SK-N-SH (cell line): ENCODE results near the gene NPAS3. TPM values are rescaled to one million over a fixed set of nuclear protein-coding genes. Genes with fewer than 3 reads are reported as not detected.

Source experiments
- CTCF ChIA-PET: fragments of 300-600, 350-600 bp; formaldehyde crosslinking; extraction: SDS; loops from one replicate; lab custom pipeline; 2021; lab: Yijun Ruan, JAX
- POLR2A ChIA-PET: fragments of 350-600 bp; sonication (Branson Sonifier 250); formaldehyde crosslinking; extraction: SDS; loops from one replicate; lab custom pipeline; 2020; ENCODE audit warnings: antibody characterized with exemption, inconsistent platforms; lab: Yijun Ruan, JAX
- DNase-seq: peaks from one replicate; pipeline ENCODE4 v3.0.0; 2012
- H2AFZ ChIP-seq: fragments of 200-600 bp; sonication (generic); 2 replicates; pipeline ENCODE4 v1.8.1; 2016; ENCODE audit warnings: antibody characterized with exemption, mild to moderate bottlenecking, low read depth
- H3F3A ChIP-seq: fragments of 200-600 bp; sonication (generic); replicated peaks from 2 replicates; pipeline ENCODE3; 2016; ENCODE audit warnings: antibody characterized with exemption, mild to moderate bottlenecking; ENCODE audit not compliant: insufficient read depth
- H3K27ac ChIP-seq, 2 experiments: fragments of 200-500 bp in 1 of 2; fragments of 200-600 bp in 1 of 2; sonication (Bioruptor generic) in 1 of 2; sonication (generic), shearing (Covaris generic) in 1 of 2; 2 replicates each; pipeline versions ENCODE4 v1.5.1 to v1.6.1; 2014 to 2016; ENCODE audit warnings: low read depth in 2 of 2, inconsistent platforms in 1 of 2, low read length in 1 of 2, mild to moderate bottlenecking in 1 of 2, mixed read lengths in 1 of 2
- H3K27me3 ChIP-seq: fragments of 200-600 bp; sonication (generic), shearing (Covaris generic); 2 replicates; pipeline ENCODE4 v1.6.1; 2016; ENCODE audit warnings: mixed run types; ENCODE audit not compliant: insufficient read depth
- H3K36me3 ChIP-seq, 2 experiments: fragments of 200-500 bp in 1 of 2; fragments of 200-600 bp in 1 of 2; sonication (Bioruptor generic) in 1 of 2; sonication (generic) in 1 of 2; replicated peaks in 1 of 2; 2 replicates each; pipeline versions ENCODE3 to v1.5.1; 2014 to 2016; ENCODE audit warnings: low read length in 1 of 2, mild to moderate bottlenecking in 1 of 2; ENCODE audit not compliant: insufficient read depth in 2 of 2, control insufficient read depth in 1 of 2
- H3K4me1 ChIP-seq, 2 experiments: fragments of 200-500 bp in 1 of 2; fragments of 200-600 bp in 1 of 2; sonication (Bioruptor generic) in 1 of 2; sonication (generic), shearing (Covaris generic) in 1 of 2; 2 replicates each; pipeline versions ENCODE4 v1.5.1 to v1.6.1; 2014 to 2016; ENCODE audit warnings: low read depth in 1 of 2, low read length in 1 of 2, mixed run types in 1 of 2; ENCODE audit not compliant: insufficient read depth in 2 of 2, control insufficient read depth in 1 of 2
- H3K4me2 ChIP-seq: fragments of 200-600 bp; sonication (generic), shearing (Covaris generic); 2 replicates; pipeline ENCODE4 v1.6.1; 2017; ENCODE audit warnings: mixed run types
- H3K4me3 ChIP-seq, 2 experiments: fragments of 200-500 bp in 1 of 2; fragments of 200-600 bp in 1 of 2; sonication (Bioruptor generic) in 1 of 2; sonication (generic), shearing (Covaris generic) in 1 of 2; 2 replicates each; pipeline versions ENCODE4 v1.5.1 to v1.8.1; 2014 to 2016; ENCODE audit warnings: low read depth in 2 of 2, inconsistent platforms in 1 of 2, low read length in 1 of 2, mild to moderate bottlenecking in 1 of 2, mixed read lengths in 1 of 2, moderate library complexity in 1 of 2
- H3K79me2 ChIP-seq: fragments of 200-600 bp; sonication (generic); 2 replicates; pipeline ENCODE4 v1.8.1; 2017; ENCODE audit warnings: mild to moderate bottlenecking; ENCODE audit not compliant: insufficient read depth
- H3K9ac ChIP-seq: fragments of 200-600 bp; sonication (generic); 2 replicates; pipeline ENCODE4 v1.6.1; 2017; ENCODE audit warnings: mixed run types
- H3K9me2 ChIP-seq: fragments of 200-600 bp; sonication (generic); 2 replicates; pipeline ENCODE4 v1.6.1; 2017; ENCODE audit warnings: mixed run types
- H3K9me3 ChIP-seq: fragments of 200-600 bp; sonication (generic); 2 replicates; pipeline ENCODE4 v1.6.1; 2017; ENCODE audit warnings: mixed run types, mild to moderate bottlenecking, moderate library complexity
- H4K20me1 ChIP-seq: fragments of 200-600 bp; sonication (generic); 2 replicates; pipeline ENCODE4 v1.6.1; 2017; ENCODE audit warnings: mild to moderate bottlenecking, mixed run types; ENCODE audit not compliant: insufficient read depth
- ELF1 ChIP-seq: IDR thresholded peaks from 2 replicates; pipeline ENCODE4 v1.4.0; 2012
- FOSL2 ChIP-seq: IDR thresholded peaks from 2 replicates; pipeline ENCODE4 v1.4.0; 2012; ENCODE audit warnings: low read depth, mild to moderate bottlenecking, moderate library complexity, borderline replicate concordance
- FOXJ3 ChIP-seq: sonication (generic); formaldehyde crosslinking; IDR thresholded peaks from 2 replicates; pipeline ENCODE4 v1.5.1; 2020; ENCODE audit warnings: mild to moderate bottlenecking, missing genetic modification reagents
- FOXM1 ChIP-seq: IDR thresholded peaks from 2 replicates; pipeline ENCODE4 v1.4.0; 2012; ENCODE audit warnings: low read depth, mild to moderate bottlenecking
- GABPA ChIP-seq: IDR thresholded peaks from 2 replicates; pipeline ENCODE4 v1.4.0; 2012; ENCODE audit warnings: low read depth, mild to moderate bottlenecking
- JUND ChIP-seq: IDR thresholded peaks from 2 replicates; pipeline ENCODE4 v1.4.0; 2012
- MEF2A ChIP-seq: IDR thresholded peaks from 2 replicates; pipeline ENCODE4 v1.4.0; 2012; ENCODE audit warnings: low read depth, borderline replicate concordance
- NFIC ChIP-seq: IDR thresholded peaks from 2 replicates; pipeline ENCODE4 v1.4.0; 2012; ENCODE audit warnings: borderline replicate concordance
- NRF1 ChIP-seq: IDR thresholded peaks from 2 replicates; pipeline ENCODE4 v1.6.1; 2012; ENCODE audit warnings: low read depth, mild to moderate bottlenecking, low read length
- POLR2AphosphoS5 ChIP-seq: IDR thresholded peaks from 2 replicates; pipeline ENCODE4 v1.6.1; 2012; ENCODE audit warnings: low read depth, low read length
- RAD21 ChIP-seq: IDR thresholded peaks from 2 replicates; pipeline ENCODE4 v1.6.1; 2012; ENCODE audit warnings: mild to moderate bottlenecking, low read length
- RXRA ChIP-seq: IDR thresholded peaks from 2 replicates; pipeline ENCODE4 v1.4.0; 2012; ENCODE audit warnings: low read depth, mild to moderate bottlenecking, borderline replicate concordance
- SMC3 ChIP-seq: IDR thresholded peaks from 2 replicates; pipeline ENCODE4 v1.6.1; 2012; ENCODE audit warnings: low read depth, low read length, improper control_type of control experiment
- TCF12 ChIP-seq: IDR thresholded peaks from 2 replicates; pipeline ENCODE4 v1.4.0; 2012
- YY1 ChIP-seq: IDR thresholded peaks from 2 replicates; pipeline ENCODE4 v1.4.0; 2012; ENCODE audit warnings: low read depth, mild to moderate bottlenecking
- WGBS: methylation state at CpG from one replicate; pipeline ENCODE4 v1.1.6; 2017; ENCODE audit warnings: low lambda C conversion rate; 5-methylcytosine and 5-hydroxymethylcytosine counted together
- polyA plus RNA-seq, 3 experiments: library from polyadenylated mRNA; depleted of rRNA; stranded (reverse); fragments of >200 nt; gene quantifications; 2 replicates each; pipeline ENCODE4 v1.2.3, GENCODE V29; 2012
- TF ChIP-seq, protein P1 (sequence below): fragments of 200-600 bp; sonication (generic); IDR thresholded peaks from 2 replicates; pipeline ENCODE4 v1.6.1; 2017; ENCODE audit warnings: antibody characterized with exemption, mild to moderate bottlenecking, moderate library complexity
- TF ChIP-seq, protein P2 (sequence below): IDR thresholded peaks from 2 replicates; pipeline ENCODE4; 2012
- TF ChIP-seq, protein P3 (sequence below): fragments of 150-350 bp; IDR thresholded peaks from 2 replicates; pipeline ENCODE4 v1.6.1; 2017; ENCODE audit warnings: antibody characterized with exemption, low read length, low read depth, borderline replicate concordance
- TF ChIP-seq, protein P4 (sequence below): IDR thresholded peaks from 2 replicates; pipeline ENCODE4 v1.6.1; 2012; ENCODE audit warnings: mild to moderate bottlenecking, low read depth, low read length, moderate library complexity

NPAS3 gene
- polyA plus RNA-seq, 1 of the 3 experiments (the other 2 are of a cell fraction) = 4.3 TPM

DNA sequence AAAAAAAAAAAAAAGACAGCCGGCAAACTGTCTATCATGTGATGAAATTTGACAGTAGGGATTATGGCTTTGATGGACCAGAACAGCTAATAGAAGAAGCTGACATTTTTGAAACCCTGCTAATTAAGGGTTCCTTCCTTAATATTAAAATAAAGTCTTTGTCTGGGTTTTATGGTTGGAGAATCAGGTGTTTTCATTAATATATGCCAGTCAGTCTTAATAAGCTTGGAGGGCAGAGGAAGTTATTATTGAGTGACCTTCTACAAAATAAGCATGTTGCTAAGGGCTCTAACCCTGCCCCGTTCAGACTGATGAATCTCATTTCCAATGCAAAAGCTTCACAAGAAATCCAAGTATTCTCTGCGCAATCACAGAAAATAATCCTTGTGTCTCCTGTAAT is 722.4 kb downstream of the NPAS3 start:
- Histone ChIP-seq H3K9me3 (no peaks in the 10 kb centered on the region), H3K27ac (no peak overlapping the region), H3K27me3 (no peaks in the 10 kb centered on the region), H3K79me2 (no peaks in the 10 kb centered on the region), H3K36me3 (no peaks in the 10 kb centered on the region), H3K4me3 (no peak overlapping the region), H3K9me2 (no peaks in the 10 kb centered on the region), H2AFZ (no peak overlapping the region), H3K9ac (no peak overlapping the region), H3K4me2 (no peak overlapping the region), H4K20me1 (no peaks in the 10 kb centered on the region), H3F3A (no peaks in the 10 kb centered on the region), H3K4me1 (no peaks in the 10 kb centered on the region)
- ChIA-PET POLR2A (no interaction called here), CTCF (interaction anchor here (1.4 to 1.9 kb wide), 3 partner anchors 11 to 950 kb away, joined by 3 to 8 read pairs (median 3); no protein-coding TSS in a partner anchor)
- TF ChIP-seq, protein P1, sequence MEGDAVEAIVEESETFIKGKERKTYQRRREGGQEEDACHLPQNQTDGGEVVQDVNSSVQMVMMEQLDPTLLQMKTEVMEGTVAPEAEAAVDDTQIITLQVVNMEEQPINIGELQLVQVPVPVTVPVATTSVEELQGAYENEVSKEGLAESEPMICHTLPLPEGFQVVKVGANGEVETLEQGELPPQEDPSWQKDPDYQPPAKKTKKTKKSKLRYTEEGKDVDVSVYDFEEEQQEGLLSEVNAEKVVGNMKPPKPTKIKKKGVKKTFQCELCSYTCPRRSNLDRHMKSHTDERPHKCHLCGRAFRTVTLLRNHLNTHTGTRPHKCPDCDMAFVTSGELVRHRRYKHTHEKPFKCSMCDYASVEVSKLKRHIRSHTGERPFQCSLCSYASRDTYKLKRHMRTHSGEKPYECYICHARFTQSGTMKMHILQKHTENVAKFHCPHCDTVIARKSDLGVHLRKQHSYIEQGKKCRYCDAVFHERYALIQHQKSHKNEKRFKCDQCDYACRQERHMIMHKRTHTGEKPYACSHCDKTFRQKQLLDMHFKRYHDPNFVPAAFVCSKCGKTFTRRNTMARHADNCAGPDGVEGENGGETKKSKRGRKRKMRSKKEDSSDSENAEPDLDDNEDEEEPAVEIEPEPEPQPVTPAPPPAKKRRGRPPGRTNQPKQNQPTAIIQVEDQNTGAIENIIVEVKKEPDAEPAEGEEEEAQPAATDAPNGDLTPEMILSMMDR = no peak
- TF ChIP-seq SMC3 (no peak), GABPA (no peak), TCF12 (no peak), POLR2AphosphoS5 (no peak), ELF1 (no peak), RXRA (no peak), RAD21 (no peak), NRF1 (no peak), FOXM1 (no peak), MEF2A (no peak), YY1 (no peak), FOSL2 (no peak), FOXJ3 (CRISPR knock-in tag) (no peak), JUND (no peak), NFIC (no peak)
- TF ChIP-seq, protein P2, sequence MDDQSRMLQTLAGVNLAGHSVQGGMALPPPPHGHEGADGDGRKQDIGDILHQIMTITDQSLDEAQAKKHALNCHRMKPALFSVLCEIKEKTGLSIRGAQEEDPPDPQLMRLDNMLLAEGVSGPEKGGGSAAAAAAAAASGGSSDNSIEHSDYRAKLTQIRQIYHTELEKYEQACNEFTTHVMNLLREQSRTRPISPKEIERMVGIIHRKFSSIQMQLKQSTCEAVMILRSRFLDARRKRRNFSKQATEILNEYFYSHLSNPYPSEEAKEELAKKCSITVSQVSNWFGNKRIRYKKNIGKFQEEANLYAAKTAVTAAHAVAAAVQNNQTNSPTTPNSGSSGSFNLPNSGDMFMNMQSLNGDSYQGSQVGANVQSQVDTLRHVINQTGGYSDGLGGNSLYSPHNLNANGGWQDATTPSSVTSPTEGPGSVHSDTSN = no peak
- TF ChIP-seq, protein P3, sequence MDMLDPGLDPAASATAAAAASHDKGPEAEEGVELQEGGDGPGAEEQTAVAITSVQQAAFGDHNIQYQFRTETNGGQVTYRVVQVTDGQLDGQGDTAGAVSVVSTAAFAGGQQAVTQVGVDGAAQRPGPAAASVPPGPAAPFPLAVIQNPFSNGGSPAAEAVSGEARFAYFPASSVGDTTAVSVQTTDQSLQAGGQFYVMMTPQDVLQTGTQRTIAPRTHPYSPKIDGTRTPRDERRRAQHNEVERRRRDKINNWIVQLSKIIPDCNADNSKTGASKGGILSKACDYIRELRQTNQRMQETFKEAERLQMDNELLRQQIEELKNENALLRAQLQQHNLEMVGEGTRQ = no peak
- TF ChIP-seq, protein P4, sequence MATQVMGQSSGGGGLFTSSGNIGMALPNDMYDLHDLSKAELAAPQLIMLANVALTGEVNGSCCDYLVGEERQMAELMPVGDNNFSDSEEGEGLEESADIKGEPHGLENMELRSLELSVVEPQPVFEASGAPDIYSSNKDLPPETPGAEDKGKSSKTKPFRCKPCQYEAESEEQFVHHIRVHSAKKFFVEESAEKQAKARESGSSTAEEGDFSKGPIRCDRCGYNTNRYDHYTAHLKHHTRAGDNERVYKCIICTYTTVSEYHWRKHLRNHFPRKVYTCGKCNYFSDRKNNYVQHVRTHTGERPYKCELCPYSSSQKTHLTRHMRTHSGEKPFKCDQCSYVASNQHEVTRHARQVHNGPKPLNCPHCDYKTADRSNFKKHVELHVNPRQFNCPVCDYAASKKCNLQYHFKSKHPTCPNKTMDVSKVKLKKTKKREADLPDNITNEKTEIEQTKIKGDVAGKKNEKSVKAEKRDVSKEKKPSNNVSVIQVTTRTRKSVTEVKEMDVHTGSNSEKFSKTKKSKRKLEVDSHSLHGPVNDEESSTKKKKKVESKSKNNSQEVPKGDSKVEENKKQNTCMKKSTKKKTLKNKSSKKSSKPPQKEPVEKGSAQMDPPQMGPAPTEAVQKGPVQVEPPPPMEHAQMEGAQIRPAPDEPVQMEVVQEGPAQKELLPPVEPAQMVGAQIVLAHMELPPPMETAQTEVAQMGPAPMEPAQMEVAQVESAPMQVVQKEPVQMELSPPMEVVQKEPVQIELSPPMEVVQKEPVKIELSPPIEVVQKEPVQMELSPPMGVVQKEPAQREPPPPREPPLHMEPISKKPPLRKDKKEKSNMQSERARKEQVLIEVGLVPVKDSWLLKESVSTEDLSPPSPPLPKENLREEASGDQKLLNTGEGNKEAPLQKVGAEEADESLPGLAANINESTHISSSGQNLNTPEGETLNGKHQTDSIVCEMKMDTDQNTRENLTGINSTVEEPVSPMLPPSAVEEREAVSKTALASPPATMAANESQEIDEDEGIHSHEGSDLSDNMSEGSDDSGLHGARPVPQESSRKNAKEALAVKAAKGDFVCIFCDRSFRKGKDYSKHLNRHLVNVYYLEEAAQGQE = no peak
- WGBS = 83% methylated on average over 3 of the region's 3 CpGs
- DNase-seq = no peak
